HAP-1 (cell line): ENCODE data around the gene DHX34.
A peak's percentile ranks its signal among the peaks of the same experiment; 100 is the strongest.
"Not testable (repeated sequence)": the region's sequence is repeated elsewhere in the genome, so short reads cannot be mapped to it uniquely, and the experiment has no call there.

ENCODE experiments used
- DNase-seq, 2 experiments: peaks; one replicate each; pipeline ENCODE4 v3.0.0-alpha.2; 2016 to 2020; ENCODE audit warnings: low spot score in 2 of 2
- H3K27me3 ChIP-seq: fragments of 250-450 bp; sonication (Bioruptor Pico); 2 replicates; pipeline ENCODE4 v1.5.1; 2020; ENCODE audit warnings: low read depth, mild to moderate bottlenecking, moderate library complexity
- H3K36me3 ChIP-seq: fragments of 250-450 bp; sonication (Bioruptor Pico); replicated peaks from 2 replicates; pipeline ENCODE4 v1.5.1; 2020; ENCODE audit warnings: mild to moderate bottlenecking
- H3K4me1 ChIP-seq: fragments of 250-450 bp; sonication (Bioruptor Pico); 2 replicates; pipeline ENCODE4 v1.5.1; 2020; ENCODE audit warnings: mild to moderate bottlenecking
- H3K4me3 ChIP-seq: fragments of 250-450 bp; sonication (Bioruptor Pico); 2 replicates; pipeline ENCODE4 v1.5.1; 2020; ENCODE audit warnings: mild to moderate bottlenecking, moderate library complexity
- H3K9me3 ChIP-seq: fragments of 250-450 bp; sonication (Bioruptor Pico); 2 replicates; pipeline ENCODE4 v1.5.1; 2020; ENCODE audit warnings: mild to moderate bottlenecking, moderate library complexity
- in situ Hi-C: fragments of 300-500 bp; cut with MboI; formaldehyde crosslinking; loops from 3 replicates; pipeline ENCODE4 v1.14.3; 2020; ENCODE audit warnings: low sequenced_read_pairs, inconsistent platforms, mixed read lengths

DHX34 gene

GRCh38 chr19:47362321-47362720 lies 13.2 kb downstream of the DHX34 start:
- in situ Hi-C loops, result no loop called here
- no peak for DNase-seq
- no peaks in the 10 kb centered on the region for H3K4me1 ChIP-seq
- peaks cover 85% of the 10 kb centered on the region for H3K36me3 ChIP-seq
- no peaks in the 10 kb centered on the region for H3K27me3 ChIP-seq
- no peak overlapping the region for H3K4me3 ChIP-seq
- H3K9me3 ChIP-seq, result no peaks in the 10 kb centered on the region

GRCh38 chr19:47363758-47364531 lies 14.8 kb downstream of the DHX34 start:
- Histone ChIP-seq H3K4me3 (no peak overlapping the region), H3K36me3 (peaks cover 73% of the 10 kb centered on the region), H3K9me3 (no peaks in the 10 kb centered on the region), H3K27me3 (no peaks in the 10 kb centered on the region), H3K4me1 (no peaks in the 10 kb centered on the region)
- in situ Hi-C loops, result no loop called here
- DNase-seq, result peak in 1 of 2 experiments; percentile 41

GRCh38 chr19:47365455-47365854 lies 16.3 kb downstream of the DHX34 start:
- in situ Hi-C loops, H3K27me3 ChIP-seq, DNase-seq, H3K4me1 ChIP-seq, H3K9me3 ChIP-seq, H3K4me3 ChIP-seq: not testable (repeated sequence)
- peaks cover 74% of the 10 kb centered on the region for H3K36me3 ChIP-seq

- Histone ChIP-seq H3K36me3 (peaks cover 73% of the 10 kb centered on the region), H3K9me3 (no peaks in the 10 kb centered on the region), H3K4me3 (no peak overlapping the region), H3K4me1 (no peaks in the 10 kb centered on the region), H3K27me3 (no peaks in the 10 kb centered on the region)
- in situ Hi-C loops, result no loop called here
- DNase-seq, result no peak
Observed at GRCh38 chr19:47370045-47370611, 21.0 kb downstream of the DHX34 start.

GRCh38 chr19:47371261-47371660 lies 22.1 kb downstream of the DHX34 start:
- DNase-seq, result no peak
- in situ Hi-C loops, result no loop called here
- Histone ChIP-seq H3K4me3 (no peak overlapping the region), H3K9me3 (no peaks in the 10 kb centered on the region), H3K27me3 (no peaks in the 10 kb centered on the region), H3K36me3 (peaks cover 75% of the 10 kb centered on the region), H3K4me1 (no peaks in the 10 kb centered on the region)

- in situ Hi-C loops, result no loop called here
- Histone ChIP-seq H3K9me3 (no peaks in the 10 kb centered on the region), H3K36me3 (peaks cover 75% of the 10 kb centered on the region), H3K27me3 (no peaks in the 10 kb centered on the region), H3K4me3 (no peak overlapping the region), H3K4me1 (no peaks in the 10 kb centered on the region)
- DNase-seq, result no peak
Observed at GRCh38 chr19:47372603-47373002, 23.5 kb downstream of the DHX34 start.

- H3K36me3 ChIP-seq, result peaks cover 79% of the 10 kb centered on the region
- H3K4me1 ChIP-seq, result no peaks in the 10 kb centered on the region
- H3K27me3 ChIP-seq, result no peaks in the 10 kb centered on the region
- H3K9me3 ChIP-seq, result no peaks in the 10 kb centered on the region
- in situ Hi-C loops, result no loop called here
- no peak overlapping the region for H3K4me3 ChIP-seq
- DNase-seq, result no peak
Observed at GRCh38 chr19:47373246-47374240, 24.4 kb downstream of the DHX34 start.

GRCh38 chr19:47374876-47375693 lies 26.0 kb downstream of the DHX34 start:
- Histone ChIP-seq H3K4me1 (no peaks in the 10 kb centered on the region), H3K36me3 (peaks cover 75% of the 10 kb centered on the region), H3K27me3 (no peaks in the 10 kb centered on the region), H3K4me3 (no peak overlapping the region), H3K9me3 (no peaks in the 10 kb centered on the region)
- in situ Hi-C loops, result no loop called here
- no peak for DNase-seq

GRCh38 chr19:47375694-47376588 lies 26.8 kb downstream of the DHX34 start:
- DNase-seq, result no peak
- in situ Hi-C loops, result no loop called here
- Histone ChIP-seq H3K4me1 (no peaks in the 10 kb centered on the region), H3K9me3 (no peaks in the 10 kb centered on the region), H3K27me3 (no peaks in the 10 kb centered on the region), H3K4me3 (no peak overlapping the region), H3K36me3 (peaks cover 75% of the 10 kb centered on the region)

- H3K4me3 ChIP-seq, result no peak overlapping the region
- H3K36me3 ChIP-seq, result peaks cover 78% of the 10 kb centered on the region
- DNase-seq, result no peak
- in situ Hi-C loops, result no loop called here
- H3K9me3 ChIP-seq, result no peaks in the 10 kb centered on the region
- no peaks in the 10 kb centered on the region for H3K27me3 ChIP-seq
- H3K4me1 ChIP-seq, result no peaks in the 10 kb centered on the region
Observed at GRCh38 chr19:47376589-47377144, 27.6 kb downstream of the DHX34 start.

GRCh38 chr19:47377208-47377701 lies 28.1 kb downstream of the DHX34 start:
- H3K27me3 ChIP-seq, result no peaks in the 10 kb centered on the region
- H3K36me3 ChIP-seq, result peaks cover 82% of the 10 kb centered on the region
- in situ Hi-C loops, result no loop called here
- no peak for DNase-seq
- no peaks in the 10 kb centered on the region for H3K9me3 ChIP-seq
- no peak overlapping the region for H3K4me3 ChIP-seq
- H3K4me1 ChIP-seq, result no peaks in the 10 kb centered on the region

GRCh38 chr19:47377801-47378200 lies 28.7 kb downstream of the DHX34 start:
- Histone ChIP-seq H3K4me1 (no peaks in the 10 kb centered on the region), H3K9me3 (no peaks in the 10 kb centered on the region), H3K27me3 (no peaks in the 10 kb centered on the region), H3K4me3 (no peak overlapping the region), H3K36me3 (peaks cover 77% of the 10 kb centered on the region)
- no peak for DNase-seq
- in situ Hi-C loops, result no loop called here
